ENCODE results near the gene PEX11G. TPM values are rescaled to one million over a fixed set of nuclear protein-coding genes. Genes with fewer than 3 reads are reported as not detected.

The PEX11G gene
- total RNA-seq, 1 experiment from 2014 or later, result 2.8 TPM

GRCh38 chr19:7516333-7516732 lies 27.5 kb upstream of the PEX11G start:
- Mint-ChIP-seq H3K27ac (peak overlapping the region in 2 of 3 experiments; percentile 24 to 82; a peak in 2 of 7 replicates), H3K36me3 (ENCODE audit: insufficient read depth in 1 of 3, low read depth in 3 of 3) (peaks cover 3 to 18% (median 13%) of the 10 kb centered on the region in 3 experiments; a peak in 5 of 7 replicates), H3K4me1 (peaks cover 11 to 24% of the 10 kb centered on the region in 2 experiments), H3K4me3 (peak overlapping the region; percentile 76 to 87), H3K27me3 (ENCODE audit: low read depth) (no peaks in the 10 kb centered on the region; the same call in 1 of the 2 replicates), H3K9me3 (no peaks in the 10 kb centered on the region; a peak in 1 of 5 replicates)
- Histone ChIP-seq H2BK15ac (ENCODE audit: low read depth, low read length) (no peak overlapping the region), H3K27me3 (ENCODE audit: insufficient read depth, low read length) (no peaks in the 10 kb centered on the region), H3K56ac (ENCODE audit: insufficient read length, low read depth, low read length) (no peak overlapping the region), H2BK5ac (ENCODE audit: insufficient read length, low read length) (no peak overlapping the region), H2BK12ac (ENCODE audit: insufficient read length, low read depth, low read length) (no peak overlapping the region), H3K18ac (ENCODE audit: insufficient read length, low read depth, low read length) (peak overlapping the region; percentile 51), H3K9me3 (ENCODE audit: control insufficient read depth, low read depth, low read length) (no peaks in the 10 kb centered on the region), H3K4me2 (ENCODE audit: insufficient read depth, insufficient read length, low read length) (peak overlapping the region; percentile 74), H3T11ph (ENCODE audit: low read length) (no peak overlapping the region), H3K14ac (ENCODE audit: insufficient read depth, low read length) (no peak overlapping the region), H4K20me1 (ENCODE audit: control insufficient read depth, insufficient read depth, insufficient read length) (no peaks in the 10 kb centered on the region), H4K91ac (ENCODE audit: insufficient read length, low read depth, low read length) (no peak overlapping the region), H3K9ac (ENCODE audit: extremely low read depth, insufficient read length, low read length) (peak overlapping the region; percentile 58), H2BK120ac (ENCODE audit: low read depth, low read length, poor library complexity, severe bottlenecking) (no peak overlapping the region), H3K27ac (ENCODE audit: insufficient read length, low read depth, low read length) (no peak overlapping the region), H3K4ac (ENCODE audit: low read depth, low read length) (no peak overlapping the region), H3K23ac (ENCODE audit: insufficient read length, low read depth, low read length) (no peak overlapping the region), H2AK5ac (ENCODE audit: insufficient read length, low read length) (no peak overlapping the region), H3K4me1 (ENCODE audit: insufficient read depth, low read length) (0 out of 2 replicates have a peak, but pooled peaks cover 4% of the 10 kb centered on the region), H3K79me1 (ENCODE audit: insufficient read depth, low read depth, low read length, poor library complexity, severe bottlenecking) (no peaks in the 10 kb centered on the region), H3K23me2 (ENCODE audit: insufficient read length, low read depth, low read length, poor library complexity, severe bottlenecking) (peaks cover 8% of the 10 kb centered on the region), H2AFZ (ENCODE audit: low read length) (no peak overlapping the region), H4K8ac (replicated peaks; ENCODE audit: insufficient read length, low read depth, low read length) (no peak overlapping the region), H2BK20ac (ENCODE audit: low read depth, low read length, poor library complexity, severe bottlenecking) (no peak overlapping the region), H4K5ac (ENCODE audit: insufficient read length, low read depth, low read length) (no peak overlapping the region), H3K79me2 (ENCODE audit: insufficient read depth, low read length) (0 out of 2 replicates have a peak, but pooled peaks cover 2% of the 10 kb centered on the region)
- TF ChIP-seq, protein P1, sequence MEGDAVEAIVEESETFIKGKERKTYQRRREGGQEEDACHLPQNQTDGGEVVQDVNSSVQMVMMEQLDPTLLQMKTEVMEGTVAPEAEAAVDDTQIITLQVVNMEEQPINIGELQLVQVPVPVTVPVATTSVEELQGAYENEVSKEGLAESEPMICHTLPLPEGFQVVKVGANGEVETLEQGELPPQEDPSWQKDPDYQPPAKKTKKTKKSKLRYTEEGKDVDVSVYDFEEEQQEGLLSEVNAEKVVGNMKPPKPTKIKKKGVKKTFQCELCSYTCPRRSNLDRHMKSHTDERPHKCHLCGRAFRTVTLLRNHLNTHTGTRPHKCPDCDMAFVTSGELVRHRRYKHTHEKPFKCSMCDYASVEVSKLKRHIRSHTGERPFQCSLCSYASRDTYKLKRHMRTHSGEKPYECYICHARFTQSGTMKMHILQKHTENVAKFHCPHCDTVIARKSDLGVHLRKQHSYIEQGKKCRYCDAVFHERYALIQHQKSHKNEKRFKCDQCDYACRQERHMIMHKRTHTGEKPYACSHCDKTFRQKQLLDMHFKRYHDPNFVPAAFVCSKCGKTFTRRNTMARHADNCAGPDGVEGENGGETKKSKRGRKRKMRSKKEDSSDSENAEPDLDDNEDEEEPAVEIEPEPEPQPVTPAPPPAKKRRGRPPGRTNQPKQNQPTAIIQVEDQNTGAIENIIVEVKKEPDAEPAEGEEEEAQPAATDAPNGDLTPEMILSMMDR (conservative IDR thresholded peaks at IDR 0.05), result no peak
- no CpG with 5 or more reads among the region's 28 CpGs for WGBS (ENCODE audit: extremely low coverage, insufficient read length, low lambda C conversion rate)
- no peak for DNase-seq

All from H9 (cell line).